GM21723 (cell line): ENCODE results near the gene DUSP16.

Experiments used
- ATAC-seq: cut with Tn5 transposase; IDR thresholded peaks from one replicate; pipeline ENCODE4 v1.9.1; 2021; ENCODE audit warnings: mild to moderate bottlenecking, moderate library complexity; ENCODE audit not compliant: unreplicated experiment

The DUSP16 gene

GRCh38 chr12:12548713-12549112 lies 13.9 kb downstream of the DUSP16 start:
- no peak for ATAC-seq

GRCh38 chr12:12546314-12546772 lies 16.3 kb downstream of the DUSP16 start:
- ATAC-seq = no peak

GRCh38 chr12:12543959-12544358 lies 18.7 kb downstream of the DUSP16 start:
- no peak for ATAC-seq

GRCh38 chr12:12542964-12543363 lies 19.7 kb downstream of the DUSP16 start:
- ATAC-seq = no peak

GRCh38 chr12:12542286-12542685 lies 20.4 kb downstream of the DUSP16 start:
- no peak for ATAC-seq

- ATAC-seq = no peak
Measured at GRCh38 chr12:12541782-12542181, 20.9 kb downstream of the DUSP16 start.

GRCh38 chr12:12540261-12541013 lies 22.2 kb downstream of the DUSP16 start:
- no peak for ATAC-seq

GRCh38 chr12:12539028-12539810 lies 23.4 kb downstream of the DUSP16 start:
- no peak for ATAC-seq

- ATAC-seq = no peak
Measured at GRCh38 chr12:12538535-12538934, 24.1 kb downstream of the DUSP16 start.

GRCh38 chr12:12537421-12537820 lies 25.2 kb downstream of the DUSP16 start:
- ATAC-seq = no peak

- ATAC-seq = no peak
Measured at GRCh38 chr12:12534975-12535374, 27.7 kb downstream of the DUSP16 start.

- ATAC-seq = no peak
Measured at GRCh38 chr12:12534166-12534866, 28.3 kb downstream of the DUSP16 start.

- no peak for ATAC-seq
Measured at GRCh38 chr12:12533238-12533829, 29.3 kb downstream of the DUSP16 start.

- no peak for ATAC-seq
Measured at GRCh38 chr12:12531194-12531593, 31.5 kb downstream of the DUSP16 start.

- no peak for ATAC-seq
Measured at GRCh38 chr12:12529783-12530421, 32.8 kb downstream of the DUSP16 start.

GRCh38 chr12:12528361-12529270 lies 34.0 kb downstream of the DUSP16 start:
- ATAC-seq = no peak

- ATAC-seq = no peak
Measured at GRCh38 chr12:12527820-12528296, 34.8 kb downstream of the DUSP16 start.

GRCh38 chr12:12524128-12524527 lies 38.5 kb downstream of the DUSP16 start:
- no peak for ATAC-seq

- no peak for ATAC-seq
Measured at GRCh38 chr12:12523229-12523628, 39.4 kb downstream of the DUSP16 start.
